K562 (cell line): ENCODE results near the gene SNCB. TPM values are rescaled to one million over a fixed set of nuclear protein-coding genes. Genes with fewer than 3 reads are reported as not detected.
A peak's percentile ranks its signal among the peaks of the same experiment; 100 is the strongest.

ENCODE experiments used
- E2F3 ChIP-seq: fragments of 250-450 bp; sonication (Bioruptor Pico); IDR thresholded peaks from 2 replicates; pipeline ENCODE4 v1.4.0; 2020; ENCODE audit warnings: mild to moderate bottlenecking
- FUS ChIP-seq: fragments of 200-400 bp; formaldehyde crosslinking; optimal IDR thresholded peaks from 2 replicates; pipeline ENCODE3; 2017; ENCODE audit warnings: low read depth, low read length
- KLF10 ChIP-seq: fragments of 250-450 bp; sonication (Bioruptor Pico); IDR thresholded peaks from 2 replicates; pipeline ENCODE4 v1.6.1; 2021; ENCODE audit warnings: matching md5 sums
- NFXL1 ChIP-seq: fragments of 450-650 bp; formaldehyde crosslinking; IDR thresholded peaks from 2 replicates; pipeline ENCODE4 v1.4.0; 2021; ENCODE audit warnings: mild to moderate bottlenecking
- POLR2AphosphoS2 ChIP-seq: IDR thresholded peaks from 2 replicates; pipeline ENCODE4 v1.6.1; 2012; ENCODE audit warnings: low read length, improper control_type of control experiment
- POLR3A ChIP-seq: IDR thresholded peaks from 2 replicates; pipeline ENCODE4 v1.6.1; 2011; ENCODE audit warnings: borderline replicate concordance, mild to moderate bottlenecking, moderate library complexity; ENCODE audit not compliant: insufficient read length, insufficient read depth; ENCODE audit errors: extremely low read depth
- PTRF ChIP-seq: fragments of 450-650 bp; IDR thresholded peaks from 2 replicates; pipeline ENCODE4 v1.6.1; 2016; ENCODE audit warnings: mild to moderate bottlenecking, missing genetic modification characterization, missing compliant biosample characterization
- RBM15 ChIP-seq: fragments of 200-400 bp; formaldehyde crosslinking; IDR thresholded peaks from 2 replicates; pipeline ENCODE4 v1.6.1; 2018; ENCODE audit warnings: mild to moderate bottlenecking, low read length, moderate library complexity; ENCODE audit not compliant: insufficient read depth
- SAFB ChIP-seq: fragments of 200-400 bp; formaldehyde crosslinking; IDR thresholded peaks from 2 replicates; pipeline ENCODE4 v1.6.1; 2017; ENCODE audit warnings: low read depth, low read length, borderline replicate concordance
- SMARCA4 ChIP-seq: fragments of 450-650 bp; IDR thresholded peaks from 2 replicates; pipeline ENCODE4 v1.6.1; 2016
- SNIP1 ChIP-seq: fragments of 450-650 bp; IDR thresholded peaks from 2 replicates; pipeline ENCODE4 v1.7.1; 2017; ENCODE audit warnings: low read depth, mild to moderate bottlenecking
- TBP ChIP-seq: optimal IDR thresholded peaks from 2 replicates; pipeline ENCODE3; 2011; ENCODE audit warnings: low read depth, low read length, improper control_type of control experiment
- ZFX ChIP-seq: sonication (generic); formaldehyde crosslinking; IDR thresholded peaks from 2 replicates; pipeline ENCODE4 v1.8.0; 2022; ENCODE audit warnings: mild to moderate bottlenecking, missing genetic modification reagents, moderate library complexity
- ZNF224 ChIP-seq: sonication (generic); formaldehyde crosslinking; IDR thresholded peaks from 2 replicates; pipeline ENCODE4 v1.8.0; 2022; ENCODE audit warnings: mild to moderate bottlenecking, missing genetic modification reagents
- ZNF232 ChIP-seq: sonication (generic); formaldehyde crosslinking; IDR thresholded peaks from 2 replicates; pipeline ENCODE4 v1.8.0; 2022; ENCODE audit warnings: mild to moderate bottlenecking, missing genetic modification reagents
- ZNF3 ChIP-seq: fragments of 250-450 bp; sonication (Bioruptor Pico); IDR thresholded peaks from 2 replicates; pipeline ENCODE4 v1.5.0; 2021; ENCODE audit warnings: mild to moderate bottlenecking, moderate library complexity
- ZNF57 ChIP-seq: fragments of 450-650 bp; formaldehyde crosslinking; IDR thresholded peaks from 2 replicates; pipeline ENCODE4 v1.4.0; 2020; ENCODE audit warnings: mild to moderate bottlenecking, moderate library complexity
- ZNF699 ChIP-seq: fragments of 250-450 bp; sonication (Bioruptor Pico); IDR thresholded peaks from 2 replicates; pipeline ENCODE4 v1.8.0; 2021; ENCODE audit warnings: mild to moderate bottlenecking, moderate library complexity; ENCODE audit not compliant: insufficient replicate concordance
- polyA plus RNA-seq, 8 experiments: library from polyadenylated mRNA; depleted of rRNA in 4 of 8; stranded (reverse) in 5 of 8; unstranded in 3 of 8; fragments of >200 nt; fragmentation: Nextera tagmentation in 2 of 8; fragmentation: Illumina TruSeq in 1 of 8; extraction: Ambion mirVana in 2 of 8; extraction: Trizol in 1 of 8; gene quantifications; 2 replicates each; pipeline versions ENCODE4 v1.2.1 to v1.2.3, GENCODE V29; 2011 to 2014; ENCODE audit warnings: inconsistent platforms in 1 of 8, missing spikeins in 1 of 8
- total RNA-seq, 7 experiments: library from RNA; depleted of rRNA in 6 of 7; stranded (reverse); fragments of >200 nt in 6 of 7; fragmentation: Illumina TruSeq in 2 of 7; extraction: Trizol in 2 of 7; gene quantifications; 2 replicates each; pipeline versions ENCODE4 v1.2.1 to v1.2.3, GENCODE V29; 2011 to 2021; ENCODE audit warnings: low replicate concordance in 1 of 7
- TF ChIP-seq, protein P1 (sequence below): fragments of 250-450 bp; sonication (Bioruptor Pico); IDR thresholded peaks from 2 replicates; pipeline ENCODE4 v1.5.0; 2021; ENCODE audit warnings: mild to moderate bottlenecking, moderate library complexity
- TF ChIP-seq, protein P2 (sequence below): fragments of 450-650 bp; formaldehyde crosslinking; IDR thresholded peaks from 2 replicates; pipeline ENCODE4 v1.4.0; 2020; ENCODE audit warnings: mild to moderate bottlenecking, mixed read lengths
- TF ChIP-seq, protein P3 (sequence below): sonication (generic); formaldehyde crosslinking; IDR thresholded peaks from 2 replicates; pipeline ENCODE4 v1.8.1; 2023; ENCODE audit warnings: mild to moderate bottlenecking, missing genetic modification reagents

Gene SNCB
- total and polyA plus RNA-seq, 9 of the 15 experiments (the other 6 are each of a cell fraction or from before 2014, with no cell fraction given) = not detected

DNA sequence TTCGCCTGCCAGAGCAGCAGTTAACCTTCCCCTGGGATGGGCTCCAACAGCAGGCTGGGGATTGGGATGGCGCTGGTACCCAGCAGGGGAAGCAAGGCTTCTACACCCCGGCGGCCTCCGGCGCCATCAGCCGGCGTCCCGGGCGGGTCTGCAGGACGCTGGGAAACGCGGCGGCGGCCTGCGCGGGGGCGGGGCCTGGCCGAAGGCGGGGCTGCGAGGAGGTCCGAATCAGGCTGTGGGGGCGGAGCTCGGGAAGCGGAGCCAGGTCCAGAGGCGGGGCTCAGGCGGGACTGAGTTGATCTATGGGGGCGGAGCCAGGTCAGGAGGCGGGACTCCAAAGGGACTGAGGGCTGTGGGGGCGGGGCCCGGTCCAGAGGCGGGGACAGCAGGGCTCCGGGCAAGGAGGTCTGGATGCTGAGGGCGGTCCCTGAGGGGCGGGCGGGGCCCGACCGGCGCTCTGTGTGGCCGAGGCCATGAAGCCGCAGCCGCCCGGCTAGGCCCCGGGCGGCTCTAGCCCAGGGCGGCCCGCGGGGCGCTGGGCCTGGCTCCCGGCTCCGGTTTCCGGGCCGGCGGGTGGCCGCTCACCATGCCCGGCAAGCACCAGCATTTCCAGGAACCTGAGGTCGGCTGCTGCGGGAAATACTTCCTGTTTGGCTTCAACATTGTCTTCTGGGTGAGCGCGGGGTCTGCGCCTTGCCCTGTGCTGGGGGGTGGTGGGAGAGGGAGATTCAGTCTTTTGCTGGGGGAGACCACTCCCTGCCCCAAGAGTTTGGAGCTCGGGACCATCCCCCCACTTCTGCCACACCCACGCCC is 16.9 kb upstream of the SNCB start, which contains the start of gene TSPAN17 (continued):
- TF ChIP-seq POLR3A = no peak
- TF ChIP-seq SMARCA4 = no peak
- TF ChIP-seq, protein P1, sequence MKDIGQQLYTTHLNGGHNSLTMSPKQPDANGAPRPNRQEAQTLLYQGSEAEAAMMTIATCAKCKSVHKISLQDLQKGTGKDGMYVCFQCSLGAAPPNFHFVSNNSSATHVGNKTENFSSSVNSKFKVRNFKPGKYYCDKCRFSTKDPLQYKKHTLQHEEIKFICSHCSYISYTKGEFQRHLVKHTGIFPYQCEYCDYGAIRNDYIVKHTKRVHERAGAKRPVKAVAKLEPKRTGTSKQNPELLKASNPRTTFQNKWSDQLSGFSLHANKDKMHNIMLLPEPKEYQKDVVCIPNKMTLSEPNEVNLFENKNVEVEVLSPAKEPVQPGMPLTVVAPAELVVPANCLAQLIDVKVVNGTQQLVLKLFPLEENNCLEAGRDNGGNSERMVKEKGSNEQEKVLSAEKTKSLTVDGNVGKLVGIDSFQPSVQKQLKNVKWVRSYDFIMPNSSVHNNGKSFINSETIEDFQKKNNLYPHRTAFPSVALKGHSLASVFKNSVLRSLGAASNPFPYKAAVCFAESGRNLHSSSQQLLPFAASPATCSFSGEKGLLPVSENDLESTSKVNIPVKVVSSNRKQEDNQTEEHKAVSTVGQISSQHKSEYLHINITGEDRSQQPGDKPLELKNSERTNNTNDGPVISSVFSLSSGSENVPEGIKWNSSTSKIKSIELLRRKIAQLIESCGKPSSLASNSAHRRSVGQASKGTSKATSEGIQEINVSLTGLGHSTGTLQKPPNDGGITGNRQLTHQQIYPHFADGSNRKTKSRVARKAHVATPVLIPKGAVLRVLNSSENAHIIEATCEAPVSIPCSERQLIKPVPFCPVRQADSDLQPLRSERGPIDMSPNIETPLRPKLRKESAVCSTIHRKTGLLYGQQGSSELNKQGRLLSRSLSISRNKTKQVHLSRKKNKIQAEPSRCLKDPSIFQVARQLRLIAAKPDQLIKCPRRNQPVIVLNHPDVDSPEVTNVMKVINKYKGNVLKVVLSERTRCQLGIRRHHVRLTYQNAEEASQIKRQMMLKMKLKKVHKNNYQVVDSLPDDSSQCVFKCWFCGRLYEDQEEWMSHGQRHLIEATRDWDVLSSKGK (CRISPR knock-in tag) = no peak
- no peak for TF ChIP-seq KLF10 (CRISPR knock-in tag)
- no peak for TF ChIP-seq FUS
- no peak for TF ChIP-seq ZNF57
- TF ChIP-seq SAFB = no peak
- TF ChIP-seq SNIP1 = no peak
- no peak for TF ChIP-seq RBM15
- no peak for TF ChIP-seq ZNF224 (CRISPR knock-in tag)
- TF ChIP-seq ZFX = peak; percentile 79
- TF ChIP-seq, protein P2, sequence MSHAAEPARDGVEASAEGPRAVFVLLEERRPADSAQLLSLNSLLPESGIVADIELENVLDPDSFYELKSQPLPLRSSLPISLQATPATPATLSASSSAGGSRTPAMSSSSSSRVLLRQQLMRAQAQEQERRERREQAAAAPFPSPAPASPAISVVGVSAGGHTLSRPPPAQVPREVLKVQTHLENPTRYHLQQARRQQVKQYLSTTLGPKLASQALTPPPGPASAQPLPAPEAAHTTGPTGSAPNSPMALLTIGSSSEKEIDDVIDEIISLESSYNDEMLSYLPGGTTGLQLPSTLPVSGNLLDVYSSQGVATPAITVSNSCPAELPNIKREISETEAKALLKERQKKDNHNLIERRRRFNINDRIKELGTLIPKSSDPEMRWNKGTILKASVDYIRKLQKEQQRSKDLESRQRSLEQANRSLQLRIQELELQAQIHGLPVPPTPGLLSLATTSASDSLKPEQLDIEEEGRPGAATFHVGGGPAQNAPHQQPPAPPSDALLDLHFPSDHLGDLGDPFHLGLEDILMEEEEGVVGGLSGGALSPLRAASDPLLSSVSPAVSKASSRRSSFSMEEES = no peak
- no peak for TF ChIP-seq ZNF699 (CRISPR knock-in tag)
- TF ChIP-seq NFXL1 (CRISPR knock-in tag) = no peak
- peak; percentile 38; the same call in 1 of the 2 replicates for TF ChIP-seq E2F3 (CRISPR knock-in tag)
- TF ChIP-seq, protein P3, sequence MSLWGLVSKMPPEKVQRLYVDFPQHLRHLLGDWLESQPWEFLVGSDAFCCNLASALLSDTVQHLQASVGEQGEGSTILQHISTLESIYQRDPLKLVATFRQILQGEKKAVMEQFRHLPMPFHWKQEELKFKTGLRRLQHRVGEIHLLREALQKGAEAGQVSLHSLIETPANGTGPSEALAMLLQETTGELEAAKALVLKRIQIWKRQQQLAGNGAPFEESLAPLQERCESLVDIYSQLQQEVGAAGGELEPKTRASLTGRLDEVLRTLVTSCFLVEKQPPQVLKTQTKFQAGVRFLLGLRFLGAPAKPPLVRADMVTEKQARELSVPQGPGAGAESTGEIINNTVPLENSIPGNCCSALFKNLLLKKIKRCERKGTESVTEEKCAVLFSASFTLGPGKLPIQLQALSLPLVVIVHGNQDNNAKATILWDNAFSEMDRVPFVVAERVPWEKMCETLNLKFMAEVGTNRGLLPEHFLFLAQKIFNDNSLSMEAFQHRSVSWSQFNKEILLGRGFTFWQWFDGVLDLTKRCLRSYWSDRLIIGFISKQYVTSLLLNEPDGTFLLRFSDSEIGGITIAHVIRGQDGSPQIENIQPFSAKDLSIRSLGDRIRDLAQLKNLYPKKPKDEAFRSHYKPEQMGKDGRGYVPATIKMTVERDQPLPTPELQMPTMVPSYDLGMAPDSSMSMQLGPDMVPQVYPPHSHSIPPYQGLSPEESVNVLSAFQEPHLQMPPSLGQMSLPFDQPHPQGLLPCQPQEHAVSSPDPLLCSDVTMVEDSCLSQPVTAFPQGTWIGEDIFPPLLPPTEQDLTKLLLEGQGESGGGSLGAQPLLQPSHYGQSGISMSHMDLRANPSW (CRISPR knock-in tag) = no peak
- no peak for TF ChIP-seq ZNF3 (CRISPR knock-in tag)
- TF ChIP-seq POLR2AphosphoS2 = no peak
- TF ChIP-seq PTRF (tag) = no peak
- TF ChIP-seq ZNF232 (CRISPR knock-in tag) = no peak
- peak; percentile 58 for TF ChIP-seq TBP
